ENCODE measurements around the gene TAF11.

GRCh38 chr6:34916348-34916967 lies 28.6 kb upstream of the TAF11 start:
- TF ChIP-seq MAX (IDR thresholded peaks at IDR 0.05) (no peak), CTCF (IDR thresholded peaks at IDR 0.05; ENCODE audit: low read depth, low read length, missing input control) (no peak), SP1 (IDR thresholded peaks at IDR 0.05) (no peak), JUND (IDR thresholded peaks at IDR 0.05) (no peak), YY1 (IDR thresholded peaks at IDR 0.05) (no peak), ZBTB33 (IDR thresholded peaks at IDR 0.05) (no peak)

Data from liver (tissue), 3 donors.